NCI-H446 treated with DMSO at 0.1 percent for 48 hours (cell line): ENCODE measurements around the gene SEMA7A.

Experiments
- DNase-seq: peaks from one replicate; lab custom pipeline; 2025; lab: John Stamatoyannopoulos, UW

SEMA7A gene

DNA sequence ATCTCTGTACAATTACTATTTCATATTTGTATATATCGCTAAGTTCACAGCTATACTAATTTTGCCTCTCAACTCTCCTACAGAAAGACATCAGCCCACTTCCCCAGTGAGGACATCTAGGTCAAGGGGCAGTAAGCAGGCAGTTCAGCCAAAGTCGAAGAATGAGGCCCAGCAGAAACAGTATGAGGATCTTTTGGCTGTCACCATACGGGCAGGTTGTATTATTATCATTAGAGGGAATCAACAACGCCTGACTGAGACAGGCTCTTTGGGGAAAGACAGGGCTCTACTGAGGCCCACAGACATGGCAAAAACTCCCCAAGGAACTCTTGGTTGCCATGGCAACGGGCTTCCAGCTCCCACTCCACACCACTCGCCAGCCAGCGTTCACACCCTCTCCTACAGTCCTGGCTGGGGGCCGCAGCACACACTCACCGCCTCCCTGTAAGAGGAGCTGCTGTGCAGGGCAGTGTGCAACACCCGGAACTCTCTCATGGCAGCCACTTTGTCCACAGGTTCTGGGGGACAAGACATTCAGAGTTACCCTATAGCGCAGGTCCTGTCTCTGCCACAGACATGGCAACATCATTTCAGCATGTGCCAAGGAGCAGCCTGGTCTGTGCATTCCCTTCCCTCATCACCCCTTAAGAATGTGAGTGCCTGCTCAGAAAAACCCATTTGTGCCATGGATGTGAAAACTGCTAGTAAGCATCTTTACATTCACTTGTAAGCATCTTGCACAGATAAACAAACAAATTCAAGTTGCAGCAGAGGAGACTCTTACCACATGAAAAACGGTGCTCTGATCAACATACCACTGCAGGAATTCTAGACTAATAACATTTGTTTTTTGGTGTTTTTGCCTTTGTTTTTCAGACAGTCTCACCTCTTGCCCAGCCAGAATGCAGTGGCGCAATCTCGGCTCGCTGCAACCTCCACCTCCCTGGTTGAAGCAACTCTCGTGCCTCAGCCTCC is 18.4 kb upstream of the SEMA7A start:
- DNase-seq = no peak

DNA sequence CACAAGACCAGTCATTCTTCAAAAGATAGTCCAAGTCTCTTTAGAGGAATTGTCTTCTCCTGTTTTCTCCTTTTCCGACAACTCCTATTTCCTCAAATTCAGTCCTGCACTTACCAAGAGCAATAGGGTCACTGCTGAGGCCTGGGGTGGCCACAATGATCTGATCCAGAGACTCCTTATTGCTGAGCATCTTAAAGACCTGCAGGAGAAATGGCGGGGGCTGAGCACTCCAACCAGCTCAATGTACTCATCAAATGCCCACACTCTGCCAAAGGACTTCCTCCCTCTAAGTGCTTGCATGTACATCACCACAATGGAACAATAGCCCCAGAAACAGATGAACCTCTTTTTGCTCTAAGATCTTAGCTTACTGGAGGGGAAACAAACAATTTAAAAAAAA is 17.6 kb upstream of the SEMA7A start:
- no peak for DNase-seq

DNA sequence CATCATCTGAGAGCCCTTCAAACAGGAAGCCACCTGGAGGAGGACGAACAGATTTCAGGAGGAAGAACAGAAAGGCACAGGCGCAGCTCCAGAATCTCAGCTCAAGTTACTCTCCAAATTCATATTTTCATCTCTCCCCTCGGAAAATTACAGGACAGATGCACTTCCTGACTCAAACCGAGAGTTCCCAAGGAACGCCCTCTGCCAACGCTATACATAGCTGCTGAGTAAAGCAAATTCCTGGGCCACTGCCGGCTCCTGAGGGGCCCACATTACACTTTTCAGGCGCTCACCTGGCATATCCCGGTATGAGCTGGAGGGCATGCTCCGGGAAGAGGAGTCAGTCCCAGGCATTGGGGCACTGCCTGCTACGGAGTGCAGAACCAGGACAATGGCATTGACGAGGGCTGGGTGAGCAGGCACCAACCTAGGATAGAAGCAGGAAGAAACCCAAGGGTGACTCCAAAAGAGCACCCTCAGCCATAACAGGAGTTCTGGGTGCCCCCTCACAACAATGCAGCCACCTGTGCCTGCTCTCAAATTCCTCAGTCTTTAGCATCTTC is 16.0 kb upstream of the SEMA7A start:
- no peak for DNase-seq

DNA sequence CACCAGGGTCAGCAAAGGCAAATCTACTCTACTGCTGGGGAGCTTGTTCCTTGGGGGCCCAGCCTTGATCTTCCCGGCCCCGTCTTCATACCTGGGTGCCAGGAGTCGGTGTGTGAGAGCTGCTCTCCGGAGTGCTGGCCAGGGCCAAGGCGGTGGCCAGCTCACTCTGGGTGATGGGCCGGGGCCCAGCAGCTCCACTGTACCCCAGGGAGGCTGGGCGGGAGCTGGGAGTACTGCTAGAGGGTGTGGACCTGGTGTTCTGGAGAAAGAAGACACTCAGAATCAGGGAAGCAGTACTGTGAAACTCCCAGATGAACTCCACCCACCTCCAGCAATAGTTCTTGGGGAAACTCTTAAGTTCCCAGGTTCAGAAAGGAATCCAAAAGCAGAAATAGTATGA is 15.3 kb upstream of the SEMA7A start:
- DNase-seq = no peak

DNA sequence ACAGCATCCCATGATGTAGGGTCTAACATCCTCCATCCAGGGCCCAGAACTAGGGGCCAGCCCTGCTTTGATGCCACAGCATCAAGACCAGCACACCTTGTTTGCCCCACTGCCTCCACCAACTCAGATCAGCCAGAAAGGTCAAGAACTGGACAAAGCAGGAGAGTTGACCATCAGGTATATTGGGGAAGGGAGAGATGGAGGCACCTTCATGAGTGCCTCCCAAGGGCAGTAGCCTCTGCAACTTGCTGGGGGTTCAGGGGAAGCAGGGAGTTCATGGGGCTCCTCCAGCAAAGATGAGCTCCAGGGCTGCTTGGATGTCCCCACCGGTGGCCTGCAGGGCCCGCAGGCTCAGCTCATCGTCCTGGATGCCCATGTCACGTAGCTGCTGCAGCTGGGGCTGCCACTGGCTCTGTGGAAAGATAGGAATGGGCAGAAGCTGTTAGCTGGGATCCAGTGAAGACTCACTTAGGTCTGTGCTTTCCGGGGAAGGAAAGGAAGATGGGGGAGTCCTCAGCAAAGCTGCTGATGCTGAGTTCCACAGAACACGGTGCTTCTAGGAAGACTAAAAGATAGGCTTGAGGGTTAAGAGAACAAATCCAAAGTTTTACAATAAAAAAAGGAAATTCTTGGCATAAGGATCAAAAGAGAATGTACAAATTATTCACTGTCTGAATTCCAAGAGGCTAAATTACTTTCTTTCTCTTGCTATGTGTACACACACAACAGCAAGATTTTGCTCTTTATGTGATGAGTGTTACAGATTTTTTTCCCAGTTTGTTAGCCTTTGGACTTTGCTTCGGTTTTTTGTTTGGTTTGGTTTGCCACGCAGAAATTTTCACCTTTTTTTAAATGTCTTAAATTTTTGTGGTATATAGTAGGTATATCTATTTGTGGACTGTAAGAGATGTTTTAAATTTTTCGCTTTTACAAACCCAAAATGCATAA is 12.3 kb upstream of the SEMA7A start:
- no peak for DNase-seq

DNA sequence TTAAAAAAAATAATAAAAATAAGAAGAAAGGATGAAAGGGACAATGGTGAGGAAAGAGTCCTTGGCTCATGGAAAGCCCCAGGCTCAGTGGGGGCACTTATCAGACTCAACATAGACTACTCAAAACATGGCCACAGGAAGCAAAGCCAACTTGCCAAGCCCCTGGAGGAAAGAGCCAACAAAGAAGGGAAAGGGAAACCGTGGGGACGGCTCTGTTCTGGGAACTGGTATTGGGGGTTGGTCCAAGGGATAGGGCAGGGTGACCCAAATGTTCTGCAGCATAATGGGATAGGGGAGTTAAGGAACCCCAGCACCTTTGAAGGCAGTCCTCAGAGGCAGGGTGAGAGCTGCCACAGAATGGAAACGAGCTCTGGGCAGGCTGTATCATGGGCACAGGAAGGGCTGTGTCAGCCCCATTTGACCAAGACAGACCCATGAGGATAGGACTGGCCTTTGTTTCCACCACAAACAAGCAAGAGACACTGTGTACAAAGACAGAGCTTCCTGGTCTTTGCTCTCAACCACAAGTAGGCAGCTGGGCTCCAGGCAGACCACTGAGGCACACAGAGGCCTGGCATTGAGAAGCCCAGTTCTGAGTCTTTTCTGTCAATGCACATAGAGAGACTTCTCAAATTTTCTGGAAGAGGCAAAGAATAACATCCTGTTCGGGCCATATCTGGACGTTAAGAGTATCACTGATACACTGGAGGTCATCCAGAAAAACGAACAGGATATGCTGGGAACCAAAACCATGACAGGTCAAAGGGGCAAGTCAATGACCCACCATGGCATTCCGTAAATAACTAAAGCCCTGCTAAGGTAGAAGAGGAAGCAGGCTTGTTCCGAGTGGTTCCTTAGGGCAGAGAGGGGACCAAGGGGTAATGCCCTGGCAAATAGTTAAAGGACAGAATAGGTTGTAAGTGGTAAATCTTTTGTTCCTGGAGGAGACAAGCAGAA is 10.6 kb upstream of the SEMA7A start:
- DNase-seq = no peak

DNA sequence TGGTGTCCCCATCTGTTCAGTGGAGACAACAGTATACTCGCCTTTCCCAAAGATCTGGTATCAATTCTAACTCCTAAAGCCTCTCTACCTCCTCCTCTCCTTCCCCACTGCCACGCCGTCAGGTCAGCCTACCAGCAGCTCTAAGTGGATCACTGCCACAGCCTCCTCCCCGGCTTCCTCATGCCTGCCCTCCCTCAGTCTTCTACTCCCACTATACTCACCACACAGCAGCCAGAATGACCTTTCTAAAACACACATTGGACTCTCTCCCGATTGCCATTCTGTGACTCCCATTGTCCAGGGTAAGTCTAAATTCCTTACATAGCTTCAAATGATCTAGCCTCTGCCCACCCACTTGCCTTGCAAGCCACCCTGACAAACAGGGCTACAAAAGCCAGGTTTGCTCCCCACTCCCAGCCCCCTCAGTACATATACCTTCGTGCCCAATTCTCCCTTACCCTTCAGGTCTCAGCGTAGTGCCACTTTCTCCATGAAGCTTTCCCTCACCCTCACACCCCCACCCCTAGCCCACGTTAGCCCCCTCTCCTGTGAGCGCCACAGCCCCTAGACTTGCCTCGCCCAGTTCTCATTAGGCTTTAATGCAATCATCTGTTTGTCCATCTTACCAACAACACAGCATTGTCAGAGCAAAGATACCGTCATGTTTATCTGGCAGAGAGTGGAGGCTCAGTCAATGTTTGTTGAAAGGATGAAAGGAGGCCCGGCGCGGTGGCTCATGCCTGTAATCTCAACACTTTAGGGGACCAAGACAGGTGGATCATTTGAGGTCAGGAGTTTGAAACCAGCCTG is 9.5 kb upstream of the SEMA7A start:
- no peak for DNase-seq

DNA sequence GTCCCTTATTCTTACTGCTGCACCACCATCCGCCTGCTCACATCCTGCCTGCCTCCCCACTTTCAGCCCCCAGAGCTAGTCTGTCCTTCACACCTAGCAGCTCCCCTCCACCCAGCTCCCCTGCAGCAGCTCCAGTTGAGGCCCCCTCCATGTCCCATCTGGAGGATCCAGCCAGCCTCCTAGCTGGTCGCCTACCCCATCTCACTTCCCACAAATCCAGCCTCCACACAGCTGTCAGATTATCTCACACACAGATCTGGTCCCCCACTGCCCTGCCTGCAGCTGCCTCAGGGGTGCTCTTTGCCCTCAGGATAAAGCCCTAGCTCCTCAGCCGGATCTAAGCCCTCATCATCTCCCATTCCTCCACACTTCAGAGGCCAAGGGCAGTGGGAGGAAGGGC is 8.8 kb upstream of the SEMA7A start:
- DNase-seq = no peak

DNA sequence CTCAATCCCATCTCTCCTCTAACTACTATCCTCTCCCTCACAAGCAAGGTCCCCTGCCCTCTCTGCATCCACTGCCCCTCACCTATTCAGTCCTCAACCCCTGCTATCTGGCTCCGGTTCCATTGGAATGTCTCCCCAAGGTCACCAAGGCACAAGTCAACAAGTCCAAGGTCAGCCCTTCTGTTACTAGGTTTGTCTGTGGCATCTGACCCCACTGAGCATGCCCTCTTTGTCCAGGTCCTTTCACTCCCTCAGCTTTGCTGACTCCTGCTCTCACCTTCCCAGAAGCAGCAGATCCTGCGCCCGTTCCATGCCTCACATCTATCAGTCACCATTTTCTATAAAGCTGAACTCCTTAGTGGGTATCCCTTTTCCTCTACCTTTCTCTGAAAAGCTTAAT is 8.3 kb upstream of the SEMA7A start:
- DNase-seq = no peak

- no peak for DNase-seq
Observed at GRCh38 chr15:74441248-74441941, 7.6 kb upstream of the SEMA7A start.

- DNase-seq = peak; percentile 16
Observed at GRCh38 chr15:74438721-74439316, 5.1 kb upstream of the SEMA7A start.

DNA sequence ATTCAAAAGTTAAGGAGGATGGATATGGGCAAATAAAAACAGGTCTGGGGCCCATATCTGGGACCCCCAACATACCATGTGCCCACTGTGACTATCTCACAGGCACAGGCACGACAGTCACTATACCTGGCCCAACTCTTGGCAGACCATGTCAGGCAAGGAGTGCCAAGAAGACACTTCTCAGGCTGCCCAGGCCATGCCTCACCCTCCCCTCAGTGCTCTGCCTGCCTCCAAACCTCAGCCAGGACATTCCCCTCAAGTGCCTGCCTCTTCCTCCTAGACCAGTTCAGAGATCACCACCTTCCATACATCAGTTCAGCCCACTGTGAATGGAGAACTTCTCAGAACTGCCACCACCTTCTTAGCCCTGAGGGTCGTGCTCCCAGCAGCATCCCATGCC is 4.4 kb upstream of the SEMA7A start:
- no peak for DNase-seq

GRCh38 chr15:74434263-74435136 is 742 bp upstream of the SEMA7A start:
- DNase-seq = no peak

GRCh38 chr15:74432968-74433591 is 678 bp downstream of the SEMA7A start:
- DNase-seq = no peak

- DNase-seq = no peak
Observed at GRCh38 chr15:74432271-74432967, 1.3 kb downstream of the SEMA7A start.

DNA sequence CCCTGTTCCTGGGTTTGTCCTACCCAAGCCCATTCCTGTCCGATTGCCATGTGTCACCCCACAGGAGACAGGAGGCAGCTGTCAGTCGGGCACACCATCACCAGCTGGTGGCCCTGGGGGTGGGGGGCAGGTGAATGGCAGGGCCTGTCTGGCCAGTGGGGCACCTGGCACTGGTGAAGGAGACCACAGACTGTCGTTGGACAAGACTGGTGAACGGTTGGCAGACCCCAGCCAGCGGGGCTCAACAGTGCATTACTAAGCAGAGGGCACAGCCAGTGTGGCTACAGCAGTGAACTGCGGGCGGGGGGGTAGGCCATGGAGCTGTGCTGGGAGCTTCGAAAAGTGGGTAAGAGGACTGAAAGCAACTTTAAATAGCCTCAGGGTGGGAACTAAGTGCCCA is 2.1 kb downstream of the SEMA7A start:
- no peak for DNase-seq

DNA sequence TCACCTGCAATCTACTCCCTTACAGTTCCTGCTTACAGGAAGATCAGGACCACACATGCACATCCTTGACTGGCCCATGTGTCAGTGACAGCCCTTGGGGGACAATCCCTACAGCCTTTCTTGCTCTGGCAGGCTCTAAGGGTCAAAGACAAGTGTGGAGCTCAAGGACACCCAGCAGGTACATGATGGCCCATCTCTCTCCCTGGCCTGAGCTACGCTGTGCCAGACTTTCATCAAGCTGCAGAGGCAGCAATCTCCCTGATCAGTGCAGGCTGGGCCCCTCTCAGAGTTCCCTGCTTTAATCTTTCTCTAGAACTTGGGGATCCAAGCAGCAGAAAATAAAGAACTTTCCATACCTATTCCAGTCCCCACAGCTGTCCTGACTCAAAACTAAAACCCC is 2.6 kb downstream of the SEMA7A start:
- no peak for DNase-seq
